Body of pancreas (tissue), 4 donors: ENCODE measurements around the gene ACADVL. TPM values are rescaled to one million over a fixed set of nuclear protein-coding genes. Genes with fewer than 3 reads are reported as not detected.

Experiments used
- ATAC-seq: fragments of 150-250 bp; one replicate; pipeline ENCODE4 v1.9.1; 2016
- DNase-seq, 4 donors: peaks; one replicate each; pipeline ENCODE4 v3.0.0-alpha.2; 2019
- H3K27ac ChIP-seq, 4 donors: fragments of 200-600 bp; sonication (generic); 1 replicate in 3 of 4; 2 replicates in 1 of 4; pipeline versions ENCODE4 v1.5.1 to v1.6.1; 2016 to 2019; ENCODE audit warnings: mild to moderate bottlenecking in 1 of 4, mixed read lengths in 1 of 4, moderate library complexity in 1 of 4
- H3K27me3 ChIP-seq, 2 donors: fragments of 200-600 bp; sonication (generic); one replicate each; pipeline ENCODE4 v1.6.0; 2016; ENCODE audit warnings: mild to moderate bottlenecking in 1 of 2
- H3K36me3 ChIP-seq, 2 donors: fragments of 200-600 bp; sonication (generic); replicated peaks in 1 of 2; 2 replicates each; pipeline ENCODE4 v1.5.1; 2016; ENCODE audit warnings: low read depth in 2 of 2; ENCODE audit not compliant: insufficient read depth in 1 of 2
- H3K4me1 ChIP-seq: fragments of 200-600 bp; sonication (generic); one replicate; pipeline ENCODE4 v1.6.0; 2016
- H3K4me3 ChIP-seq, 2 donors: fragments of 200-600 bp; sonication (generic); 1 replicate in 1 of 2; 2 replicates in 1 of 2; pipeline ENCODE4 v1.5.1; 2016 to 2019
- H3K9me3 ChIP-seq, 3 donors: fragments of 200-600 bp; sonication (generic); 1 replicate in 2 of 3; 2 replicates in 1 of 3; pipeline ENCODE4 v1.5.1; 2016
- POLR2A ChIP-seq, 3 donors: fragments of 450-650 bp; IDR thresholded peaks; one replicate each; pipeline ENCODE4 v1.6.1; 2016; ENCODE audit warnings: antibody characterized with exemption in 3 of 3, mild to moderate bottlenecking in 2 of 3
- WGBS, 2 donors: methylation state at CpG; one replicate each; pipeline ENCODE4 v1.1.5; 2017; 5-methylcytosine and 5-hydroxymethylcytosine counted together
- intact Hi-C: fragments of 100-400 bp; cut with DNase I; formaldehyde crosslinking; loops from one replicate; pipeline ENCODE4 v1.15.1; 2023
- total RNA-seq, 2 donors: library from RNA; depleted of rRNA; stranded (reverse); fragments of >200 nt; gene quantifications; one replicate each; pipeline ENCODE4 v1.1.0, GENCODE V29; 2016
- TF ChIP-seq, protein P1 (sequence below), 7 experiments: fragments of 450-650 bp in 4 of 7; fragments of 200-600 bp in 3 of 7; sonication (generic) in 3 of 7; IDR thresholded peaks; one replicate each; pipeline ENCODE4 v1.5.1; 2016 to 2019; ENCODE audit warnings: antibody characterized with exemption in 7 of 7

ACADVL gene
- total RNA-seq, 2 donors from 2014 or later = 887 to 1,901 TPM

DNA sequence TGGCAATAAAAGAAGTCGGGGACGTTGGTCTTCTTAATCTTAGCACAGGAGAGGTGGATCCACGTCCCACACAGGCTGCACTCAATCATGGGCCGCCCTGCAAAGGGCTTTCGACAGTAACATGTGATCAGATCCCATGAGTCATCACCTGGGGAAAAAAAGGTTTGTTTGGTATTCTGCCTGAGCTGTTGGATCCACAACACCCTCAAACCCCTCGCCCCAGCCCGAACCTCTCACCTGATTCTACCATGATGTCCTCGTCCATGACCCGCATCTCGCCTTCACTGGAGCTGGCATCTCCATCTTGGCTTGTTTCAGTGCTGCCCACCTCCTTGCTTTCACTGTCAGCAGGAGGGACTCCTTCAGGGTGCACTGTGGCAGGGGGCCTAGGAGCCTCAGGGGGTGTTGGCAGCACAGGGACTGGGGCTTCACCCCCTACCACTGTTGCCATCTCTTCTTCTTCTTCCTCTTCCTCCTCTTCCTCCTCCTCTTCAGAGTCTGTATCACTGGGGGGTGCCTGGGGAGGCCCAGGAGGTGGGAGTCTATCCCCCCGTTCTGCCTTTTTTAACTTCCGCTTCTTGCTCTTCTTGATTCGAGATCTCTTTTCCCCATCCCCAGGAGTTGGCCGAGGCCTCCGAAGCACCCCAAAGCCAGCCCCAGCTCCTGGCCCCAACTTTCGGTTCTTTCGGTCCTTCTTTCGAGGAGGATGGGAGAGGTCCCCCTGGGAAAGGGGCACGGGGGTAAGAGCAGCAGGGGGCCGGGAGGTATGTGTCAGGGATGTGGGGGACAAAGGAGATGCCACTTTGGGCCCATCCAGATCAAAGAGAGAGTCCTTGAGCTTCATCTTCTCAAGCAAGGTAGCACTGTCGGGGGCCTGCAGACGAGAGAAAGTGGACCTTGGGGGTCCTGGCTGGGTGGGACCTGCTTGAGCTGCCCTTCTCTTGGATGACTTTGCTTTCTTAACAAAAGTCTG lies 16.2 kb downstream of the ACADVL start:
- TF ChIP-seq POLR2A (IDR thresholded peaks at IDR 0.05) = no peak
- TF ChIP-seq, protein P1, sequence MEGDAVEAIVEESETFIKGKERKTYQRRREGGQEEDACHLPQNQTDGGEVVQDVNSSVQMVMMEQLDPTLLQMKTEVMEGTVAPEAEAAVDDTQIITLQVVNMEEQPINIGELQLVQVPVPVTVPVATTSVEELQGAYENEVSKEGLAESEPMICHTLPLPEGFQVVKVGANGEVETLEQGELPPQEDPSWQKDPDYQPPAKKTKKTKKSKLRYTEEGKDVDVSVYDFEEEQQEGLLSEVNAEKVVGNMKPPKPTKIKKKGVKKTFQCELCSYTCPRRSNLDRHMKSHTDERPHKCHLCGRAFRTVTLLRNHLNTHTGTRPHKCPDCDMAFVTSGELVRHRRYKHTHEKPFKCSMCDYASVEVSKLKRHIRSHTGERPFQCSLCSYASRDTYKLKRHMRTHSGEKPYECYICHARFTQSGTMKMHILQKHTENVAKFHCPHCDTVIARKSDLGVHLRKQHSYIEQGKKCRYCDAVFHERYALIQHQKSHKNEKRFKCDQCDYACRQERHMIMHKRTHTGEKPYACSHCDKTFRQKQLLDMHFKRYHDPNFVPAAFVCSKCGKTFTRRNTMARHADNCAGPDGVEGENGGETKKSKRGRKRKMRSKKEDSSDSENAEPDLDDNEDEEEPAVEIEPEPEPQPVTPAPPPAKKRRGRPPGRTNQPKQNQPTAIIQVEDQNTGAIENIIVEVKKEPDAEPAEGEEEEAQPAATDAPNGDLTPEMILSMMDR (IDR thresholded peaks at IDR 0.05) = no peak
- Histone ChIP-seq H3K4me3 (no peak overlapping the region), H3K27ac (peak overlapping the region in 3 of 4 donors; percentile 57 to 85 (median 83)), H3K4me1 (peaks cover 68% of the 10 kb centered on the region), H3K36me3 (peaks cover 0 to 2% of the 10 kb centered on the region in 2 donors), H3K27me3 (no peaks in the 10 kb centered on the region), H3K9me3 (no peaks in the 10 kb centered on the region)
- no peak for ATAC-seq
- 78 to 80% methylated on average over 18 to 22 of the region's 22 CpGs for WGBS, 2 donors
- intact Hi-C loops = no loop called here
- peak in 1 of 4 donors; percentile 56 for DNase-seq

- intact Hi-C loops = no loop called here
- Histone ChIP-seq H3K4me1 (peaks cover 70% of the 10 kb centered on the region), H3K27ac (peak overlapping the region; percentile 78 to 93 (median 87)), H3K27me3 (no peaks in the 10 kb centered on the region), H3K36me3 (peaks cover 0 to 2% of the 10 kb centered on the region in 2 donors), H3K4me3 (no peak overlapping the region), H3K9me3 (no peaks in the 10 kb centered on the region)
- WGBS, 2 donors = 78 to 82% methylated on average over 6 of the region's 6 CpGs
- TF ChIP-seq, protein P1 (IDR thresholded peaks at IDR 0.05) = no peak
- no peak for TF ChIP-seq POLR2A (IDR thresholded peaks at IDR 0.05)
- DNase-seq (no peak), ATAC-seq (no peak)
Measured at GRCh38 chr17:7236808-7237207, 17.1 kb downstream of the ACADVL start.

DNA sequence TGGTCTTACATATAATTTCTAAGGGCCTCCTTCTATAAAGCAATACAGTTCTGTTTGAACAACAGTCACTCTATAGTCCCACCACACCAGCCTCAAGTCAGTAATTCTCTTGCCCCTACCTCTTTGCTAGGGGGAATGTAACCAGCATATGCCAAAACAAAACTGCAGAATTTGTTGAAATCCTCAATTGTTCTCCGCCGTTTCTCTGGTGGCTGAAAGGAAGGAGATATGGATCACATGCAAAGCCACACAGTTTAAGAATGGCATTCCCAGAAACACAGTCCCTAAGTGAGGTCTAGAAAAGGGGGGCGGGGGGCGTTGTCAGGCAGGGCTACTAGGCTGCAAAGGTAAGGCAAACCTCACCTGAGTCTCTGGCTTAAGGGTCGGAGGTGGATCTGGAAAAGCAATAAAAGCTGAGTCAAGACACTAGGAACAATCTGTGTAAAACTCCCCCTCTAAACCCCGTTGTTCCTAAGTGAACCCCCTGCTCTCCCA lies 17.6 kb downstream of the ACADVL start:
- Histone ChIP-seq H3K27ac (peak overlapping the region; percentile 78 to 93 (median 87)), H3K27me3 (no peaks in the 10 kb centered on the region), H3K4me3 (no peak overlapping the region), H3K36me3 (peaks cover 0 to 2% of the 10 kb centered on the region in 2 donors), H3K4me1 (peaks cover 65% of the 10 kb centered on the region), H3K9me3 (no peaks in the 10 kb centered on the region)
- intact Hi-C loops = no loop called here
- 15 to 20% methylated on average over 6 of the region's 6 CpGs for WGBS, 2 donors
- TF ChIP-seq POLR2A (IDR thresholded peaks at IDR 0.05) = peak in 2 of 3 donors; percentile 17 to 34
- TF ChIP-seq, protein P1 (IDR thresholded peaks at IDR 0.05) = no peak
- ATAC-seq (no peak), DNase-seq (no peak)

DNA sequence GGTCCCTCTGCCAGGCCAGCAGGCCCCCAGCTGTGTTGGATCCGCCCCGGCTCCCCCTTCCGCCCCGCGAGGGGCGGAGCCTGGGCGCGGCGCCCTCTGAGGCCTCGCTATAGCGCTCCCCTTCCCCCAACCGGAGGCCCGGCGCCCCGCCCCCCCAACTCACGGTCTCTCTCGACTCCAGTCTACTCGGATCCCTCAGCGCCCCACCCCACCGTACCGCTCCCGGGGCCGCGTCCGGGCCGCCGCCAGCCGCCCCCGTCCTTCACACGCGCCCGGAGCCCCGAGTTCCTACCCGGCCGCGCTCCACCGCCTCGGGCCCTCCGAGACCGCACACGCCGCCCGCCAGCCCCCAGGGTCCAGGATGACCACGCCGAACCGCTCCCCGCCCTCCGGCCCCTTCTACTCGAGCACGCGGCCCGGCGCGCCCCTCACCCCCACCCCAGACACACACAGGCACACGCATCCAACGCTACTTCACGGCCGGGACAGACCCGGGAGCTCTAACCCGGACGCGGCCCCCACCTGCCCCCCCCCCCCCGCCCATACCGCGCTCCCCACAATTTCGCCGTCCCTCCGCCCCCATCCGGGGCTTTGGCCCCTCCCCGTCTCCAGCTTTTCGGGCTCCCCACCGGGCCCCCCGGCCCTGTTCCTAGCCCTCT lies 18.2 kb downstream of the ACADVL start:
- intact Hi-C loops = no loop called here
- peak; percentile 76 to 86 (median 82) for DNase-seq
- peak overlapping the region; percentile 78 to 93 (median 87) for H3K27ac ChIP-seq
- no peak for ATAC-seq
- 0 to 1% methylated on average over 20 to 42 of the region's 73 CpGs for WGBS, 2 donors
- H3K4me3 ChIP-seq = peak overlapping the region; percentile 85 to 90
- H3K36me3 ChIP-seq = peaks cover 0 to 2% of the 10 kb centered on the region in 2 donors
- H3K27me3 ChIP-seq = no peaks in the 10 kb centered on the region
- H3K4me1 ChIP-seq = peaks cover 59% of the 10 kb centered on the region
- no peaks in the 10 kb centered on the region for H3K9me3 ChIP-seq
- no peak for TF ChIP-seq POLR2A (IDR thresholded peaks at IDR 0.05)
- TF ChIP-seq, protein P1 (IDR thresholded peaks at IDR 0.05) = no peak
